Activated naive CD4-positive, alpha-beta T cell treated with anti-CD3 and anti-CD28 coated beads, Interleukin-2, amount 10 ng/mL, durations not matched to agents 7 days and 5 days (primary cell): ENCODE data around the gene ACCSL.
A peak's percentile ranks its signal among the peaks of the same experiment; 100 is the strongest.

Source experiments
- CTCF ChIA-PET: fragments of 350-600 bp; sonication (Branson Sonifier 250); formaldehyde crosslinking; loops from one replicate; lab custom pipeline; 2021; ENCODE audit warnings: antibody characterized with exemption; lab: Charles Lee
- DNase-seq: peaks from one replicate; pipeline ENCODE4 v3.0.0-alpha.2; 2020
- H3K27ac Mint-ChIP-seq: one replicate; pipeline ENCODE4 v1.8.0; 2021; ENCODE audit warnings: mild to moderate bottlenecking, moderate library complexity, mixed read lengths
- H3K27me3 Mint-ChIP-seq: one replicate; pipeline ENCODE4 v1.8.0; 2021; ENCODE audit warnings: mild to moderate bottlenecking, mixed read lengths
- H3K36me3 Mint-ChIP-seq: one replicate; pipeline ENCODE4 v1.8.0; 2021; ENCODE audit warnings: mixed read lengths
- H3K4me1 Mint-ChIP-seq: one replicate; pipeline ENCODE4 v1.8.0; 2021; ENCODE audit warnings: mixed read lengths
- H3K4me3 Mint-ChIP-seq: one replicate; pipeline ENCODE4 v1.8.0; 2021; ENCODE audit warnings: mild to moderate bottlenecking, moderate library complexity, mixed read lengths
- H3K9me3 Mint-ChIP-seq: one replicate; pipeline ENCODE4 v1.8.0; 2021; ENCODE audit warnings: mixed read lengths

The ACCSL gene

GRCh38 chr11:44057340-44057739, 9.6 kb downstream of the ACCSL start:
- Mint-ChIP-seq H3K27ac (no peak overlapping the region), H3K36me3 (no peaks in the 10 kb centered on the region), H3K27me3 (peaks cover 17% of the 10 kb centered on the region), H3K4me1 (no peaks in the 10 kb centered on the region), H3K9me3 (no peaks in the 10 kb centered on the region), H3K4me3 (no peak overlapping the region)
- CTCF ChIA-PET: no interaction called here
- DNase-seq: no peak

GRCh38 chr11:44058275-44058674, 10.5 kb downstream of the ACCSL start:
- Mint-ChIP-seq H3K9me3 (no peaks in the 10 kb centered on the region), H3K36me3 (no peaks in the 10 kb centered on the region), H3K27ac (no peak overlapping the region), H3K27me3 (peaks cover 17% of the 10 kb centered on the region), H3K4me1 (peaks cover 1% of the 10 kb centered on the region), H3K4me3 (no peak overlapping the region)
- no peak for DNase-seq
- CTCF ChIA-PET: no interaction called here

DNA sequence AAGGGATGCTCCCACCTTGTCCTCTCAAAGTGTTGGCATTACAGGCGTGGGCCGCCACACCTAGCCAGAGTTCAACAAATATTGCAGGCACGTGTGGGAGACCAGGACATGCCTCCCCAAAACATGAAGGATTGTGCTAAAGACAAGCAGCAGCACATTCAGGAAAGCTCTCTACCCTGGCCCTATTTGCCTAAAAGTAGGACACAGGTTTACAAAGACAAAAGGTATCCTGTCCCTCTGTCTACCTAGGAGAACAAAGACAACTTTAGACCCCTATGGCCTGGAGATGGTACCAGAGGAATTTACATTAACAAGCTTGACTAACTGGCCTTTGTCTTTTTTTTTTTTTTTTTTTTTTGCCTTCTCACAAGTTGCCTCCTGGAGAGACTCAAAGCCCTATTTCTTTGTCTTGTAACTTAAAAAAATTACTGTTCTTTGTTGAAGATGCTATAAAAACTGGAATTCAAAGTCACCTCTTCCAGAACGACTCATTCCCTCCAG, 17.4 kb downstream of the ACCSL start:
- no peak for DNase-seq
- CTCF ChIA-PET: interaction anchor here (1.0 to 2.2 kb wide), 2 partner anchors 28 to 45 kb away, joined by 3 to 11 read pairs; no protein-coding TSS in a partner anchor
- Mint-ChIP-seq H3K4me1 (peaks cover 37% of the 10 kb centered on the region), H3K27me3 (no peaks in the 10 kb centered on the region), H3K9me3 (no peaks in the 10 kb centered on the region), H3K27ac (peak overlapping the region; percentile 90), H3K36me3 (peaks cover 8% of the 10 kb centered on the region), H3K4me3 (peak overlapping the region; percentile 82)

GRCh38 chr11:44065841-44066731, 18.3 kb downstream of the ACCSL start, which contains the start of gene ACCS:
TSS of gene ACCS (plus strand) at chr11:44066270. CDS start at chr11:44067628, 1,358 bp downstream.
- Mint-ChIP-seq H3K9me3 (no peaks in the 10 kb centered on the region), H3K27ac (peak within 1 kb of the TSS; percentile 90), H3K36me3 (peaks cover 11% of the 10 kb centered on the region), H3K4me3 (peak within 1 kb of the TSS; percentile 82), H3K27me3 (no peaks in the 10 kb centered on the region), H3K4me1 (peaks cover 37% of the 10 kb centered on the region)
- DNase-seq: peak; percentile 95
- CTCF ChIA-PET: interaction anchor here (0.7 to 2.2 kb wide), 6 partner anchors 20 to 70 kb away, joined by 3 to 11 read pairs (median 3); partner anchors contain the start of gene EXT2

GRCh38 chr11:44066732-44067141, 19.0 kb downstream of the ACCSL start:
- DNase-seq: no peak

DNA sequence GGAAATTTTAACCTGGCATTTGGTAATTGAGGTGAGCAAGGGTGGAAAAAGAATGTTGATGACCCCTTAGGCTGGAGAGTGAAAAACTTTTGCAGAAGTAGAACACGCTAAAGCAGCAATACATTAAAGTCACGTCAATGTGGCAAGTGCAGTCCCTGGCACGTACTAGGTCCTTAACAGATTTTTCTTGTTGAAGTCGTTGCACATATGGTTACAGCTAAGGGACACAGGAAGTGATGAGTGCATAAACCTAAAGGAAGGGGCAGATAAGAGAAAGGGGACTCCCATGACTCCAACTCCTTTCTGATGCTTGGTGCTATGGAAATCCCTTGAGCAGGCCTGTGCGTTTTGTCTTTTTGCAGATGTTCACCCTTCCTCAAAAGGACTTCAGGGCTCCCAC, 19.5 kb downstream of the ACCSL start:
- CTCF ChIA-PET: interaction anchor here (0.7 to 2.2 kb wide), 4 partner anchors 19 to 172 kb away, joined by 3 to 11 read pairs (median 4); no protein-coding TSS in a partner anchor
- H3K27ac Mint-ChIP-seq: peak overlapping the region; percentile 90

More at GRCh38 chr11:44066732-44067141, 19.0 kb downstream of the ACCSL start:
- peaks cover 37% of the 10 kb centered on the region for H3K4me1 Mint-ChIP-seq
- peak overlapping the region; percentile 90 for H3K27ac Mint-ChIP-seq
- CTCF ChIA-PET: interaction anchor here (0.7 to 2.2 kb wide), 4 partner anchors 19 to 37 kb away, joined by 3 to 11 read pairs (median 4); partner anchors contain the start of gene EXT2
- peaks cover 11% of the 10 kb centered on the region for H3K36me3 Mint-ChIP-seq
- no peaks in the 10 kb centered on the region for H3K9me3 Mint-ChIP-seq
- no peaks in the 10 kb centered on the region for H3K27me3 Mint-ChIP-seq
- peak overlapping the region; percentile 82 for H3K4me3 Mint-ChIP-seq

GRCh38 chr11:44068180-44068579, 20.4 kb downstream of the ACCSL start:
- DNase-seq: no peak
- CTCF ChIA-PET: interaction anchor here (1.3 to 4.7 kb wide), 2 partner anchors 26 to 171 kb away, joined by 3 to 22 read pairs; partner anchors contain the start of gene EXT2
- Mint-ChIP-seq H3K27me3 (no peaks in the 10 kb centered on the region), H3K36me3 (peaks cover 11% of the 10 kb centered on the region), H3K4me3 (no peak overlapping the region), H3K9me3 (no peaks in the 10 kb centered on the region), H3K4me1 (peaks cover 37% of the 10 kb centered on the region), H3K27ac (no peak overlapping the region)

More for the DNA sequence above, 19.5 kb downstream of the ACCSL start:
- Mint-ChIP-seq H3K27me3 (no peaks in the 10 kb centered on the region), H3K4me3 (peak overlapping the region; percentile 82), H3K4me1 (peaks cover 37% of the 10 kb centered on the region), H3K9me3 (no peaks in the 10 kb centered on the region), H3K36me3 (peaks cover 11% of the 10 kb centered on the region)
- DNase-seq: no peak

DNA sequence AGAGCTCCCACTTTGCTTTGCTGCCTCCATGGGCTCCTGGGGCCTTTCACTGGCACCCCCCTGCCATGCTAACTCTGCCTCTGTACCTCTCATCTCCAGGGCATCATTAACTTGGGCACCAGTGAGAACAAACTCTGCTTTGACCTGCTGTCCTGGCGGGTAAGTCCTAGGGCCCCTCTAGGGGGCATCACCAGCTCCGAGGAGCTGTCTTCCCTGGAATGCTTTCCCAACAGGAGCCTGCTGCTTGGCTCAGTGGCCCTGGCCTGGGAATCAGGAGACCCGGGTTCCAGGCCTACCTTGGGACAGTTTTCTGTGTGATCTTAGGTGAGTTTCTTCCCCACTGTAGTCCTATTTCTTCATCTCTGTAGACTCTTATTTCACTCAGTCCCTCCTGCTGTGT, 23.4 kb downstream of the ACCSL start:
- H3K36me3 Mint-ChIP-seq: peaks cover 15% of the 10 kb centered on the region
- no peak overlapping the region for H3K27ac Mint-ChIP-seq
- CTCF ChIA-PET: interaction anchor here (4.7 kb wide), 1 partner anchor 23 kb away, joined by 22 read pairs; the partner anchor contains the start of gene EXT2

GRCh38 chr11:44072757-44073658, 25.2 kb downstream of the ACCSL start:
- H3K36me3 Mint-ChIP-seq: peaks cover 13% of the 10 kb centered on the region
- no peaks in the 10 kb centered on the region for H3K27me3 Mint-ChIP-seq
- no peak overlapping the region for H3K4me3 Mint-ChIP-seq
- H3K4me1 Mint-ChIP-seq: peaks cover 4% of the 10 kb centered on the region
- no peak for DNase-seq
- no peaks in the 10 kb centered on the region for H3K9me3 Mint-ChIP-seq
- H3K27ac Mint-ChIP-seq: no peak overlapping the region
- CTCF ChIA-PET: interaction anchor here (1.3 to 1.4 kb wide), 2 partner anchors 21 to 22 kb away, joined by 4 to 5 read pairs; partner anchors contain the start of gene EXT2

More for the DNA sequence above, 23.4 kb downstream of the ACCSL start:
- no peaks in the 10 kb centered on the region for H3K9me3 Mint-ChIP-seq
- H3K4me1 Mint-ChIP-seq: peaks cover 17% of the 10 kb centered on the region
- DNase-seq: no peak
- H3K4me3 Mint-ChIP-seq: no peak overlapping the region
- H3K27me3 Mint-ChIP-seq: no peaks in the 10 kb centered on the region

DNA sequence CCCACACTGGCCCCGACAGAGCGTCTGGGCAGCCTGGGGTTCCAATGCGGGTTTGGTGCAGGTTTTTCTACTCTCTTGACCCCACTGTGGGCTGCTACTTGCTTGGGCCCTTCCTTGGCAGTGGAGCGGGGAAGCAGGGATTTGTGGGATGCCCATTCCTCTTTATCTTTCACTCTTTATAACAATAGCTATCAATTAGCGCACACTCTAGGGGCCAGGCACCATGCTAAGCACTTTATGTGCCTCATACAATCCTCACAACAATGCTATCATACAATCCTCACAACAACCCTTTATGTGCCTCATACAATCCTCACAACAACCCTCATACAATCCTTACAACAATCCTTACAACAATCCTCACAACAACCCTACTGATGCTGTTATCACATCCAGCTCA, 31.0 kb downstream of the ACCSL start:
- Mint-ChIP-seq H3K27ac (no peak overlapping the region), H3K9me3 (no peaks in the 10 kb centered on the region), H3K36me3 (peaks cover 11% of the 10 kb centered on the region), H3K4me1 (no peaks in the 10 kb centered on the region), H3K4me3 (no peak overlapping the region), H3K27me3 (no peaks in the 10 kb centered on the region)
- DNase-seq: no peak
- CTCF ChIA-PET: interaction anchor here (1.4 kb wide), 1 partner anchor 55 kb away, joined by 3 read pairs; no protein-coding TSS in a partner anchor

DNA sequence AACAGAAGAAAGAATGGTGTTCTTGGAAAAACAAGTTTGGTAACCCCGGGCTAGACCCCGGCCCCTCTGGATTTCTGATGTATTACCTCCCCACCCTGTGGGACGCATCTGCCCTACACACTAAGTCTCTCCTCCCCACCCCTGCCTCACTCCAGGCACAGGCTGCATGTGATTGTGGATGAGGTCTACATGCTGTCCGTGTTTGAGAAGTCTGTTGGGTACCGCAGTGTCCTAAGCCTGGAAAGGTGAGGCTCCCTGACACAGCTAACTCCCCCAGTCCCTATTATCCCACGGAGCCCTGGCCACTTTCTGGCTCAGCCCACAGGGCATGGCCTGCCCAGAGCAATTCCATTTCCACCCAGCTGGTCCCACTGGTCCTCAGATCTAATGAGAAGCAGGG, 31.6 kb downstream of the ACCSL start:
- Mint-ChIP-seq H3K4me3 (no peak overlapping the region), H3K27me3 (no peaks in the 10 kb centered on the region), H3K4me1 (no peaks in the 10 kb centered on the region), H3K27ac (no peak overlapping the region), H3K36me3 (peaks cover 17% of the 10 kb centered on the region), H3K9me3 (peaks cover 5% of the 10 kb centered on the region)
- DNase-seq: no peak
- CTCF ChIA-PET: no interaction called here

DNA sequence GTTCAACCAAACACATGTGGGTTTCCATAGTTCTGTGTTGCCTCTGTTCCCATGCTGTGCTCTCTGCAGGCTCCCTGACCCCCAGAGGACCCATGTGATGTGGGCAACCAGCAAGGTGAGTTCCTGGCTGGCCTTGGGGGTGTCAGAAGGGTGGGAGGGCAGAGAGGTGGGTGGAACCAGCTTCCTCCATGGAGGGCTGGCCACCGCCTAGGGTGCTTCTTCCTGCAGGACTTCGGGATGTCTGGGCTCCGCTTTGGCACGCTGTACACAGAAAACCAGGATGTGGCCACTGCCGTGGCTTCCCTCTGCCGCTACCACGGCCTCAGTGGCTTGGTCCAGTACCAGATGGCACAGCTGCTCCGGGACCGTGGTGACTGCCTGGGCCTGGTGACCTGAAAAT, 33.2 kb downstream of the ACCSL start:
- peaks cover 17% of the 10 kb centered on the region for H3K36me3 Mint-ChIP-seq
- peaks cover 11% of the 10 kb centered on the region for H3K9me3 Mint-ChIP-seq
- no peaks in the 10 kb centered on the region for H3K4me1 Mint-ChIP-seq
- CTCF ChIA-PET: interaction anchor here (0.9 kb wide), 1 partner anchor 13 kb away, joined by 4 read pairs; no protein-coding TSS in a partner anchor
- no peaks in the 10 kb centered on the region for H3K27me3 Mint-ChIP-seq
- H3K27ac Mint-ChIP-seq: no peak overlapping the region
- no peak for DNase-seq
- H3K4me3 Mint-ChIP-seq: no peak overlapping the region

- CTCF ChIA-PET: no interaction called here
- Mint-ChIP-seq H3K4me1 (no peaks in the 10 kb centered on the region), H3K4me3 (no peak overlapping the region), H3K27ac (no peak overlapping the region), H3K36me3 (peaks cover 19% of the 10 kb centered on the region), H3K9me3 (peaks cover 13% of the 10 kb centered on the region), H3K27me3 (no peaks in the 10 kb centered on the region)
- DNase-seq: no peak
These were observed 34.9 kb downstream of the ACCSL start for GRCh38 chr11:44082645-44083044.
